NCI-H2227 (cell line): ENCODE measurements around the gene ZNF519.
A peak's percentile ranks its signal among the peaks of the same experiment; 100 is the strongest.

ENCODE experiments used
- DNase-seq: peaks from one replicate; lab custom pipeline; 2025; ENCODE audit not compliant: unreplicated experiment; lab: John Stamatoyannopoulos, UW

Gene ZNF519

DNA sequence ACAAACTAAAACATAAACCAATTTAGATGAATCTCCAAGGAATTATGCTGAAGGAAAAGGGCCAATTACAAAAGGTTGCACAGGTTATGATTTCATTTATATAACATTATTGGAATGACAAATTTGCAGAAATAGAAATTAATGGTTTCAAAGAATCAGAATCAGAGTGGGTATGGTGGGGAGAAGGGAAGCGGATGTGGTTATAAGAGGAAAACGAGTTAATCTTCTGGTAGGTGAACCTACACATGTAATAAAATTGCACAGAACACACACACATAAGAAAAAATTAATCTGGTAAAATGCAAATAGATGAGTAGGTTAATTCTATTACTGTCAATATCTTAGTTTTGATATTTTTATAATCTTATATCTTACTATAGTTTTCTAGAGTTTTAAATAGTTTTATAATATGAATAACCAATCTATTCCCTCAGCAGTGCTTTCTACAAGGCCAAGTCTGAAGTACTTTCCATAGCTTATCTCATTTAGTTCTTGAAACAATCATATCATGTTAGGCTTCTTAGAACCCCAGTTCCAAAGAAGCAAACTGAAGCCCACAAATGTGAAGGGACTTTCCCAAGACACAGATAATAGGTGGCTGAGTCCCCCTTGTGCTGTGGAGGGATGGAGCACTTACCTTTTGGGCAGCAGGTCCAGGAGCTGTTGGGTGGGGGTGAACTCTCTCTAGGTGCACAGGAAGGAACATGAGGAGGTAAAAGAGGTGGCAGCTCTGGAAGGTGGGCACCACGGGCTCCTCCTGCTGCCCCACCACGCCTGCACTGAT is 31.5 kb downstream of the ZNF519 start:
- no peak for DNase-seq

DNA sequence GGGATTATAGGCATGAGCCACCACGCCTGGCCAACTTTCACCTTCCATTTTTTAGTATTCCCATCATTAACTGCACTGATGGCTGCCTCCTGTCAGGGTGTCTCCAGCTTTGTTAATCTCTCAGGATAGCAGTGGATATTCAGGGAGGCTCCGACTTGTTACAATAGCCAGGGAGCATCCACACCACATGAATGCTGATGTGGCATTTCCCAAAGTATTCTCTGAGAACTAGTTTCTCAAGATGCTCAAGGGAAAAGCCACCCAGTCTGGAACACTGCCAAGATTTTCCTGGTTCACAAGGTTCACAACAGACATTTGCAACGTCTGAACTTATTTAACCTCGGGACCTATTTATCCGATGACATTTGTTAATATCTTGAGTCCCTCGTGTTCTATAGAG is 33.8 kb downstream of the ZNF519 start:
- no peak for DNase-seq

DNA sequence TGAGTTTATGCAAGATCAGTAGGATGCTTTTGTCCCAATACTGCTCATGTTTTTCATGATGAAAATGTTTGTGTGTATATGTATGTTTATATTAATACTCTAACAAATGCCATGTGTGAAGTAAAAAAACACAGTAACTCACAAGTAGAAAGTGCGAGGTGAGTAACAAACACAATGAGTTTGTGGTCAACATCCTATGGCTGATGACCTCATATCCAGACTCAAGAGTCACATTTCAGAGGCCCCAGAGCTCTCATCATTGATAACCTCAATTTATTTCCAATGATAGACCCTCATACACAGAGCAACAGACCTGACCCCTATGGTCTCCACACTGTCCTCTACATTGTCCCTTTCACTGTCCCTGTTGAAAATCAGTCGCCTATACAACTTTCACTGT is 34.5 kb downstream of the ZNF519 start:
- no peak for DNase-seq

- no peak for DNase-seq
Observed at GRCh38 chr18:14093307-14093915, 38.8 kb downstream of the ZNF519 start.

GRCh38 chr18:14092625-14093306 is 39.5 kb downstream of the ZNF519 start:
- no peak for DNase-seq

DNA sequence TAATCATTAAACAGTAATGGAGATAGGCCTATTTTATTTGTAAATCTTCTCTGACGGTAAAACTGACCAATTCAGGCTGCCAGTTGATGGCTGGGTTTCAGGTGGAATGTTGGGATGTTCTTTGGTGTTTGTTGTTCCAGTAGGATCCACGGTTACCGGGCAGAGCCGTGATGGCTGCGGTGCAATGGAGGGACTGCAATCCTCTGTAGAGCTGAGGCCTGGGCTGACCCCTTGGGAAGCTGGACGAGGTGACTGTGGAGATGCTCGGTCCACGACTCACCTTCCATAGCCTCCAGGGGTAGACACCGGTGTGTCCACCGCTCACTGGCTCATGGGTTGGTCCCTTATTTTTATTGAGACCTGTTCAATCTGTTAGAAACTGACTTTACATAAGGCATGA is 42.5 kb downstream of the ZNF519 start:
- no peak for DNase-seq

GRCh38 chr18:14089191-14089590 is 43.0 kb downstream of the ZNF519 start:
- DNase-seq: no peak

GRCh38 chr18:14086458-14087231 is 45.6 kb downstream of the ZNF519 start:
- peak; percentile 70 for DNase-seq

- no peak for DNase-seq
Observed at GRCh38 chr18:14085770-14086457, 46.3 kb downstream of the ZNF519 start.

GRCh38 chr18:14075196-14075595 is 57.0 kb downstream of the ZNF519 start:
- DNase-seq: no peak

- no peak for DNase-seq
Observed at GRCh38 chr18:14074187-14074586, 58.0 kb downstream of the ZNF519 start.

DNA sequence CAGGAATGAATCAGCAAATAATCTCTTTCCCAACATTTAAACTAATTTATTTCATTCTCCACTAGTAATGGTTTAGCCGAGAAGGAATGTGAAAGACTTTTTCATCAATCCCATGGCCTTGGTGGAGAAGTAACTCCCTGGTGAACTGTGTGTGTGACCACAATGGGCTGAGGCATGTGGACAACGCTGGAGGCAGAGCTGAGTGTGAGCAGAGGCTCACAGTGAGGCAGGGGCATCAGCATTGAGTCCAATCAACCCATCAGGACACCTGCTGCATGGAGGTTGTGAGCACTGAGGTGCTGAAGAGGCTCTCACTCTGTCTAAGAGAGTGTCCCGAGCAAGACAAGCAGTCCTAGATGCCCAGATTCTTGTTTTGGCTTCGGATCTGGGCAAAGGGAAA is 78.6 kb downstream of the ZNF519 start:
- no peak for DNase-seq
